Embryonic facial prominence (tissue), 1 donor: ENCODE data around the gene SP9.
"Not testable (repeated sequence)": the region's sequence is repeated elsewhere in the genome, so short reads cannot be mapped to it uniquely, and the experiment has no call there.

Experiments
- DNase-seq: peaks from one replicate; pipeline ENCODE4 v3.0.0-alpha.2; 2016; ENCODE audit errors: extremely low spot score

The SP9 gene

GRCh38 chr2:174344716-174345461, 10.1 kb downstream of the SP9 start:
- no peak for DNase-seq

GRCh38 chr2:174350018-174350417, 15.3 kb downstream of the SP9 start:
- DNase-seq: no peak

- DNase-seq: no peak
Observed at GRCh38 chr2:174350593-174351181, 15.9 kb downstream of the SP9 start.

- no peak for DNase-seq
Observed at GRCh38 chr2:174353004-174353403, 18.2 kb downstream of the SP9 start.

- DNase-seq: no peak
Observed at GRCh38 chr2:174356347-174356746, 21.6 kb downstream of the SP9 start.

DNA sequence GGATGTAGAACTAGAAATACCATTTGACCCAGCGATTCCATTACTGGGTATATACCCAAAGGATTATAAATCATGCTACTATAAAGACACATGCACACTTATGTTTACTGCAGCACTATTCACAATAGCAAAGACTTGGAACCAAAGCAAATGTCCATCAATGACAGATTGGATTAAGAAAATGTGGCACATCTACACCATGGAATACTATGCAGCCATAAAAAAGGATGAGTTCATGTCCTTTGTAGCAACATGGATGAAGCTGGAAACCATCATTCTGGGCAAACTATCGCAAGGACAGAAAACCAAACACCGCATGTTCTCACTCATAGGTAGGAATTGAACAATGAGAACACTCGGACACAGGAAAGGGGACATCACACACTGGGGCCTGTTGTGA, 24.9 kb downstream of the SP9 start:
- not testable (repeated sequence) for DNase-seq

GRCh38 chr2:174362949-174363348, 28.2 kb downstream of the SP9 start:
- no peak for DNase-seq

DNA sequence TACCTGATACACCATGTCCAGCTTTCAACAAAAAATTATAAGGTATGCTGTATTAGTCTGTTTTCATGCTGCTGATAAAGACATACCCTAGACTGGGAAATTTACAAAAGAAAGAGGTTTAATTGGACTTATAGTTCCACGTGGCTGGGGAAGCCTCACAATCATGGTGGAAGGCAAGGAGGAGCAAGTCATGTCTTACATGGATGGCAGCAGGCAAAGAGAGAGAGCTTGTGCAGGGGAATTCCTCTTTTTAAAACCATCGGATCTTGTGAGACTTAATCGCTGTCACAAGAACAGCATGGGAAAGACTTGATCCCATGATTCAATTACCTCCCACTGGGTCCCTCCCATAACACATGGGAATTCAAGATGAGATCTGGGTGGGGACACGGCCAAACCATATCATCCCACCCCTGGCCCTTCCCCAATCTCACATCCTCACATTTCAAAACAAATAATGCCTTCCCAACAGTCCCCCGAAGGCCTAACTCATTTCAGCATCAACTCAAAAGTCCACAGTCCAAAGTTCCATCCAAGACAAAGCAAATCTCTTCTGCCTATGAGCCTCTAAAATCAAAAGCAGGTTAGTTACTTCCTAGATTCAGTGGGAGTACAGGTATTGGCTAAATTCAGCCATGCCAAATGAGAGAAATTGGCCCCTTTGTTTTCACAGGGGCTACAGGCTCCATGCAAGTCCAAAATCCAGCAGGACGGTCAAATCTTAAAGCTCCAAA, 28.9 kb downstream of the SP9 start:
- not testable (repeated sequence) for DNase-seq

DNA sequence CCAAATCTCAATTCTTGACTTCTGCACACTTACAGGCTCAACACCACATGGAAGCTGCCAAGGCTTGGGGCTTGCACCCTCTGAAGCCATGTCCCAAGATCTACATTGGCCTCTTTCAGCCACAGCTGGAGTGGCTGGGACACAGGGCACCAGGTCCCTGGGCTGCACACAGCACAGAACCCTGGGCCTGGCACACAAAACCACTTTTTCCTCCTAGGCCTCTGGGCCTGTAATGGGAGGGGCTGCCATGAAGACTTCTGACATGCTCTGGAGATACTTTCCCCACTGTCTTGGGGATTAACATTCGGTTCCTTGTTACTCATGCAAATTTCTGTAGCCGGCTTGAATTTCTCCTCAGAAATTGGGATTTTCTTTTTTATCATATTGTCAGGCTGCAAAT, 29.9 kb downstream of the SP9 start:
- DNase-seq: no peak

DNA sequence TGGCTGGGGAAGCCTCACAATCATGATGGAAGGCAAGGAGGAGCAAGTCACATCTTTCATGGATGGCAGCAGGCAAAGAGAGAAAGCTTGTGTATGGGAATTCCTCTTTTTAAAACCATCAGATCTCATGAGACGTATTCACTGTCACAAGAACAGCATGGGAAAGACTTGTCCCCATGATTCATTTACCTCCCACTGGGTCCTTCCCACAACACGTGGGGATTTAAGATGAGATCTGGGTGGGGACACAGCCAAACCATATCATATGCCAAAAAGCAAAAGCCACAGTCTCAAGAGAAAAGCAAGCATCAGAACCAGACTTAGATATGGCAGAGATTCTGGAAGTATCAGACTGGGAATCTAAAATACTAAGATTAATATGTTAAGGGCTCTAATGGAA, 30.8 kb downstream of the SP9 start:
- no peak for DNase-seq

DNA sequence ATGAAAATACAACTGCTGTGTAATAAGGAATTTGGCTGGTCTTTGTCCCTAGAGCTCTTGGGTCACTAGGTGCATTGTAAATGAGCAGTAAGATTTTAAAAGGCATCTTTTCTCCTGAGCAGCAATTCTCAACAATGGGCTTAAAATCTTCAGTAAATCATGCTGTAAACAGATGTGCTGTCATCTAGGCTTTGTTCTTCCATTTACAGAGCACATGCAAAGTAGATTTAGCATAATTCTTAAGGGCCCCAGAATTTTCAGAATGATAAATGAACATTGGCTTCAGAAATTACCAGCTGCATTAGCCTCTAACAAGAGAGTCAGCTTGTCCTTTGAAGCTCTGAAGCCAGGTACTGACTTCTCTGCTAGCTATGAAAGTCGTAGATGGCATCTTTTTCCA, 33.9 kb downstream of the SP9 start:
- DNase-seq: no peak

GRCh38 chr2:174376967-174377366, 42.2 kb downstream of the SP9 start:
- no peak for DNase-seq

DNA sequence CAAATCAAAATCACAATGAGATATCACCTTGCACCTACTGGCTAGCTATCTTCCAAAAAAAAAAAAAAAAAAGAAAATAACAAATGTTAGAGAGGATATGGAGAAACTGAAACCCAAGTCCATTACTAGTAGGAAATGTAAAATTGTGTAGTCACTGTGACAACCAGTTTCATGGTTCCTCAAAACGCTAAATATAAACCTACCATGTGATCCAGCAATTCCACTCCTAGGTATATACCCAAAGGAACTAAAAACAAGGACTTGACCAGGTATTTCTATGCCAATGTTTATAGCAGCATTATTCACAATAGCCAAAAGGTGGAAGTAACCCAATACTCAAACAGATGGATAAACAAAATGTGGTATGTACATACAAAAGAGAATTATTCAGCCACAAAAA, 49.0 kb downstream of the SP9 start:
- DNase-seq: no peak

GRCh38 chr2:174385201-174385600, 50.4 kb downstream of the SP9 start:
- no peak for DNase-seq
